Calu3 (cell line): ENCODE data around the gene MRPS10. TPM values are rescaled to one million over a fixed set of nuclear protein-coding genes. Genes with fewer than 3 reads are reported as not detected.

Experiments used
- BruUV-seq: library from RNA; stranded (reverse); fragments of 400-500 nt; replicated peaks from 2 replicates; lab custom pipeline; 2021; lab: Mats Ljungman, UMichigan
- CTCF ChIA-PET: fragments of 300-600 bp; sonication (Branson Sonifier 250); formaldehyde crosslinking; loops from one replicate; lab custom pipeline; 2022; ENCODE audit warnings: antibody characterized with exemption; lab: Charles Lee
- DNase-seq: peaks from one replicate; pipeline ENCODE4 v3.0.0; 2022
- H3K27ac Mint-ChIP-seq: one replicate; pipeline ENCODE4 v1.8.0; 2022; ENCODE audit warnings: mixed read lengths; ENCODE audit not compliant: unreplicated experiment
- H3K27me3 Mint-ChIP-seq: one replicate; pipeline ENCODE4 v1.8.0; 2022; ENCODE audit warnings: mixed read lengths; ENCODE audit not compliant: unreplicated experiment
- H3K36me3 Mint-ChIP-seq: one replicate; pipeline ENCODE4 v1.8.0; 2022; ENCODE audit warnings: mild to moderate bottlenecking, moderate library complexity, mixed read lengths; ENCODE audit not compliant: insufficient read depth, unreplicated experiment
- H3K4me1 Mint-ChIP-seq: one replicate; pipeline ENCODE4 v1.8.0; 2022; ENCODE audit warnings: mild to moderate bottlenecking, low read depth, mixed read lengths; ENCODE audit not compliant: unreplicated experiment
- H3K4me3 Mint-ChIP-seq: one replicate; pipeline ENCODE4 v1.8.0; 2022; ENCODE audit warnings: mild to moderate bottlenecking, low read depth, moderate library complexity, mixed read lengths; ENCODE audit not compliant: unreplicated experiment
- H3K9me3 Mint-ChIP-seq: one replicate; pipeline ENCODE4 v1.8.0; 2022; ENCODE audit warnings: low read depth, mixed read lengths; ENCODE audit not compliant: unreplicated experiment
- intact Hi-C: fragments of 100-400 bp; cut with micrococcal nuclease; formaldehyde crosslinking; loops from one replicate; pipeline ENCODE4 v1.10.0; 2022; ENCODE audit not compliant: unreplicated experiment
- total RNA-seq: library from RNA; stranded (reverse); gene quantifications from 2 replicates; pipeline ENCODE4 v1.2.3, GENCODE V29; 2022
- TF ChIP-seq, protein P1 (sequence below): fragments of 200-600 bp; IDR thresholded peaks from one replicate; pipeline ENCODE4 v1.8.0; 2022; ENCODE audit warnings: antibody characterized with exemption; ENCODE audit not compliant: unreplicated experiment

Gene MRPS10
- total RNA-seq, 1 experiment from 2014 or later, result 50.0 TPM

DNA sequence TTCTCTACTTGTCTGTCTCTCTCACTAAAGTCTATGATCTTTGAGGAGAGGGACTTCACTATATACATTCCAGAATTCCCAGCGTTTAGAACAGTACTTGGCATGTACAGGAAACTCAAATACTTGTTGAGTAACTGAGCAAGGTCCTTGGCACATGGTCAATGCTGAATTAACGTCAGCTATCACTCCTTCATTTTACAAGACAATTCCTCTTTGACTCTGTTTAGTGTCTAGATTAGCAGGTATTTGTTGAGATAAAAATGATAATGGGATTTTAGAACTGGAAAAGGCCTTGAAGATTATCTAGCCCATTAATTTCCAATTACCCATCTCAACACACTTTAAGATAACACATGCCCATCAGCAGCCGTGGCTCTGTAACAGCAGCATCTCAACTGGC, 16.3 kb downstream of the MRPS10 start:
- H3K36me3 Mint-ChIP-seq, result peaks cover 10% of the 10 kb centered on the region
- H3K27me3 Mint-ChIP-seq, result no peaks in the 10 kb centered on the region
- intact Hi-C loops, result no loop called here
- TF ChIP-seq, protein P1, sequence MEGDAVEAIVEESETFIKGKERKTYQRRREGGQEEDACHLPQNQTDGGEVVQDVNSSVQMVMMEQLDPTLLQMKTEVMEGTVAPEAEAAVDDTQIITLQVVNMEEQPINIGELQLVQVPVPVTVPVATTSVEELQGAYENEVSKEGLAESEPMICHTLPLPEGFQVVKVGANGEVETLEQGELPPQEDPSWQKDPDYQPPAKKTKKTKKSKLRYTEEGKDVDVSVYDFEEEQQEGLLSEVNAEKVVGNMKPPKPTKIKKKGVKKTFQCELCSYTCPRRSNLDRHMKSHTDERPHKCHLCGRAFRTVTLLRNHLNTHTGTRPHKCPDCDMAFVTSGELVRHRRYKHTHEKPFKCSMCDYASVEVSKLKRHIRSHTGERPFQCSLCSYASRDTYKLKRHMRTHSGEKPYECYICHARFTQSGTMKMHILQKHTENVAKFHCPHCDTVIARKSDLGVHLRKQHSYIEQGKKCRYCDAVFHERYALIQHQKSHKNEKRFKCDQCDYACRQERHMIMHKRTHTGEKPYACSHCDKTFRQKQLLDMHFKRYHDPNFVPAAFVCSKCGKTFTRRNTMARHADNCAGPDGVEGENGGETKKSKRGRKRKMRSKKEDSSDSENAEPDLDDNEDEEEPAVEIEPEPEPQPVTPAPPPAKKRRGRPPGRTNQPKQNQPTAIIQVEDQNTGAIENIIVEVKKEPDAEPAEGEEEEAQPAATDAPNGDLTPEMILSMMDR, result no peak
- no peak for DNase-seq
- H3K9me3 Mint-ChIP-seq, result peaks cover 4% of the 10 kb centered on the region
- BruUV-seq, result no TSS peak
- no peak overlapping the region for H3K27ac Mint-ChIP-seq
- CTCF ChIA-PET, result no interaction called here
- H3K4me1 Mint-ChIP-seq, result peaks cover 15% of the 10 kb centered on the region
- no peak overlapping the region for H3K4me3 Mint-ChIP-seq

DNA sequence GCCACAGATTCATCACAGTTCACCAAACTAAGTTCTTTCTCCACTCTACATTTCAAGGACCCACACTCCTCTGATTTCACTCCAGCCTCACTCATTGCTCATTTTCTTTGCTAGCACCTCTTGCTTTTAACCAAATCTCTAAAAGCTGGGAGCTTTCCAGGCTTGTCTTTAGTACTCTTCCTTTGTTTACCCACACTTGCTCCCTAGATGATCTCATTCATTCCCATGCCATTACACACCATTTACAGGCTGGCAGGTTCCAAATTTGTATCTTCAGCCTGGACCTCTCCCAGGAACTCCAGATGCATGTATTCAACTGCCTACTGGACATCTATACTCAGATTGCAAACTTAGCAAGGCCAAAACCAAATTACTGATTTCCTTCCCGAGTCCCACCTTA, 17.6 kb downstream of the MRPS10 start:
- no peaks in the 10 kb centered on the region for H3K27me3 Mint-ChIP-seq
- H3K4me3 Mint-ChIP-seq, result no peak overlapping the region
- DNase-seq, result no peak
- peaks cover 4% of the 10 kb centered on the region for H3K9me3 Mint-ChIP-seq
- no peak overlapping the region for H3K27ac Mint-ChIP-seq
- no TSS peak for BruUV-seq
- peaks cover 15% of the 10 kb centered on the region for H3K4me1 Mint-ChIP-seq
- intact Hi-C loops, result no loop called here
- CTCF ChIA-PET, result no interaction called here
- TF ChIP-seq, protein P1, result no peak
- peaks cover 10% of the 10 kb centered on the region for H3K36me3 Mint-ChIP-seq

DNA sequence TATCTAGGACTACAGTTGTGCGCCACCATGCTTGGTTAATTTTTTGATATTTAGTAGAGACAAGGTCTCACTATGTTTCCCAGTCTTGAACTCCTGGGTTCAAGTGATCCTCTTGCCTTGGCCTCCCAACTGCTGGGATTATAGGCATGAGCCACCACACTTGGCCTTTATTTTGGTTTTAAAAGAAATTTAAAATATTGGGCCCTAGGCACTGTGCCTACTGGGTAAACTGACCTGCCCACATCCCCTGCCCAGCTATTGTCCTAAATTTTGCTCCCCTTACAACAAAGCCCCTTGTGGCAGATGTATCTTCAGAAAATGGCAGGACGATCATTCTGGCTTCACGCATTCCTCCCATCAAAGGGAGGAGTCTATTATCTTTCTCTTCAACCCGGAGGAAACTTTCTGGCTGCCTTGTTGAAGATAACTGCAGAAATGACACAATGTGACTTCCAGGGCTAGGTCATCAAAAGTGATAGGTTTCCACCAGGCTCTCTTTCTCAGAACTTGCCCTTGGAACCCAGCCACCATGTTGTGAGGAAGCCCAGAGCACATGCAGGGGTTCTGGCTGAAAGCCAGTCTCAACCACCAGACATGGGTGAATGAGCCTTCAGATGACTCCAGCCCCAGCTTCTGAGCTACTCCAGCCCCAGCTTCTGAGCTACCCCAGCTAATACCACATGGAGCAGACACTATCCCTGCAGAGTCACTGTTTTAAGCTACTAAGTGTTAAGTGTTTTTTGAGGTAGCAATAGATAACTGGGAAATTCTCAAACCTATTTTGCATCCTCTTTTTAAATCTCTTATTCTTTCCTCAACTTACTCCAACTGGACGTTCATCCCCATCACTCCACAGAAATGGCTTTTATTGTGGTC, 18.3 kb downstream of the MRPS10 start:
- TF ChIP-seq, protein P1, result no peak
- Mint-ChIP-seq H3K4me3 (no peak overlapping the region), H3K27me3 (no peaks in the 10 kb centered on the region), H3K4me1 (peaks cover 15% of the 10 kb centered on the region), H3K27ac (no peak overlapping the region), H3K36me3 (peaks cover 10% of the 10 kb centered on the region), H3K9me3 (peaks cover 4% of the 10 kb centered on the region)
- CTCF ChIA-PET, result no interaction called here
- no TSS peak for BruUV-seq
- intact Hi-C loops, result no loop called here
- DNase-seq, result no peak

DNA sequence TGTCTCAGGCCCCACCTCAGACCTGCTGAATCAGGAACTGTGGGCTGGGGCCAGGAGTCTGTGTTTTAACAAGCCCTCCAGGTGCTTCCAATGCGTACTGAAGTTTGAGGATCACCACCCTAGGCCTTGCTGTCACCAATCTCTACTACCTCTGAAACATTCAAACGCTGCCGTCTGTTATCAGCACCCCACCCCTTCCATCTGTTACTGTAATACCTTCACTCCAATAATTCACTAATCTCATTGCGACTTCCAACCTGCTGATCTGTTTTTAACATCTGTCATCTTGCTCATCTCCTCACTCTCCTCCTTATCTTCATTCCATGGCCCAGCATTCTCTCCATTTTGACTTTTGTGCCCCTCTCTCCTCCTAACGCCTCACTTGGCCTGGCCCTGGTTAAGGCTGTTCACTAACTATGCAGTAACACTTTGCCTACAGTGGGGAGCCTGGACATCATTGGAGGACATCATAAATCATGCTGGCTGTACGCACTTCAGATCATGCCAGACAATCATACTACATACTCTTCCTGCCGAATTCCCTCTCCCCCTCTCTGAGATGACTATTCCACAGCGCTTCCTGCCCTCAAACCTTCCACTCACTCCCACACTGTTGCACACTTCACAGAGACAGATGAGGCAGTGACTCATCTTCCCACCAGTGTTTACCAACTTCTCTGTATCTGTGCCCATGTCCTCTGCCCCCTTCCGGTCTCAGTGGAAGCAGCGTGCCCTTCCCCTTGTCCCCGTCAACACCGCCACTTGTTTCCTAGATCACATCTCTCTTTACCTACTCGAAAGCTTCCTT, 19.9 kb downstream of the MRPS10 start:
- TF ChIP-seq, protein P1, result no peak
- CTCF ChIA-PET, result no interaction called here
- peaks cover 5% of the 10 kb centered on the region for H3K36me3 Mint-ChIP-seq
- H3K27me3 Mint-ChIP-seq, result no peaks in the 10 kb centered on the region
- BruUV-seq, result no TSS peak
- H3K9me3 Mint-ChIP-seq, result peaks cover 4% of the 10 kb centered on the region
- peaks cover 15% of the 10 kb centered on the region for H3K4me1 Mint-ChIP-seq
- H3K27ac Mint-ChIP-seq, result no peak overlapping the region
- DNase-seq, result no peak
- intact Hi-C loops, result no loop called here
- H3K4me3 Mint-ChIP-seq, result no peak overlapping the region
